Stimulated activated naive CD8-positive, alpha-beta T cell treated with anti-CD3 and anti-CD28 coated beads, Interleukin-15, Interleukin-2, amounts not matched to agents 100 ng/mL and 50 ng/mL, for 24 hours (primary cell): ENCODE measurements around the gene RDH5.

Experiments used
- H3K27ac Mint-ChIP-seq: one replicate; pipeline ENCODE4 v1.8.0; 2021; ENCODE audit warnings: mild to moderate bottlenecking, mixed read lengths
- H3K27me3 Mint-ChIP-seq: one replicate; pipeline ENCODE4 v1.8.0; 2021; ENCODE audit warnings: mixed read lengths
- H3K36me3 Mint-ChIP-seq: one replicate; pipeline ENCODE4 v1.8.0; 2021; ENCODE audit warnings: low read depth, mixed read lengths
- H3K4me1 Mint-ChIP-seq: one replicate; pipeline ENCODE4 v1.8.0; 2021; ENCODE audit warnings: low read depth, mixed read lengths
- H3K4me3 Mint-ChIP-seq: one replicate; pipeline ENCODE4 v1.8.0; 2021; ENCODE audit warnings: mild to moderate bottlenecking, mixed read lengths
- H3K9me3 Mint-ChIP-seq: one replicate; pipeline ENCODE4 v1.8.0; 2021; ENCODE audit warnings: mixed read lengths

Gene RDH5

GRCh38 chr12:55715169-55715764 lies 4.9 kb upstream of the RDH5 start:
- Mint-ChIP-seq H3K4me1 (peaks cover 33% of the 10 kb centered on the region), H3K36me3 (peaks cover 12% of the 10 kb centered on the region), H3K4me3 (peak overlapping the region; percentile 90), H3K9me3 (no peaks in the 10 kb centered on the region), H3K27ac (peak overlapping the region; percentile 94), H3K27me3 (no peaks in the 10 kb centered on the region)

DNA sequence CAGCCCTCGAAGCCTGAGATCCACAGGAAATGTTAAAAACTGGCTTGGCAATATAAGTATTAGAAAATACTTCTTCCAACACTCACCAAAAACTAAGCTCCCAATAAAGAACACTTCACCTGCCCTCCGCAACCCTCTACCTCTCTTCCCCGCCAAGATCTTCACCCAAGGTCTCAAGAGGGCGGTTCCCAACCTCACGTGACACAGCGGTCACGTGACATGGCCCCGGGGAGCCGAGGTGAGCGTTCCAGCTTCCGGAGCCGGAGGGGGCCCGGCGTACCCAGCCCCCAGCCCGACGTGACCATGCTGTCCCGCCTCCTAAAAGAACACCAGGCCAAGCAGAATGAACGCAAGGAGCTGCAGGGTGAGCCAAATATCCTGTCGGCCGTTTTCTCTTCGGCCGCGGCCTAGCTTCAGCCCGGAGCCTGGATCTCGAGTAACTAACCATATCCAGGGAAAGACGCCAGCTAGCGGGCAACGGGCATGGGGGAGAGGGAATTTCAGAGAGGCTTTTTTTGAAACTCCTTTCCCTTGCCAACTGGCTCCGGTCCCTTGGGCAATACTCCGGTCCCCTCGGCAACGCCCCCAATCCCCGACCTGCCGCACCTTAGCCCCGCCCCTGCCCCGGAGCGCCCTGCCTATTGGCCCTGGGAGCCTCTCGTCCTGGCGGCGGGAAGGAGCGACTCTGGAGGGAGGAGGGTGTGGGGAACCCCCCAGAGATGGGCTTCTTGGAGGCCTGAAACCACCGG lies 4.2 kb upstream of the RDH5 start, which contains the start of gene BLOC1S1:
TSS of gene BLOC1S1 (plus strand) at position 214 of the 749 bp plus-strand sequence. CDS start at position 220, 6 bp downstream.
- H3K27ac Mint-ChIP-seq = peak within 1 kb of the TSS; percentile 94
- peaks cover 12% of the 10 kb centered on the region for H3K36me3 Mint-ChIP-seq
- H3K4me1 Mint-ChIP-seq = peaks cover 36% of the 10 kb centered on the region
- H3K4me3 Mint-ChIP-seq = peak within 1 kb of the TSS; percentile 90
- H3K9me3 Mint-ChIP-seq = no peaks in the 10 kb centered on the region
- no peaks in the 10 kb centered on the region for H3K27me3 Mint-ChIP-seq

GRCh38 chr12:55716582-55716957 lies 3.6 kb upstream of the RDH5 start:
- Mint-ChIP-seq H3K36me3 (peaks cover 12% of the 10 kb centered on the region), H3K9me3 (no peaks in the 10 kb centered on the region), H3K27ac (peak overlapping the region; percentile 94), H3K27me3 (no peaks in the 10 kb centered on the region), H3K4me3 (peak overlapping the region; percentile 90), H3K4me1 (peaks cover 36% of the 10 kb centered on the region)

- Mint-ChIP-seq H3K27me3 (no peaks in the 10 kb centered on the region), H3K4me3 (peak overlapping the region; percentile 90), H3K9me3 (no peaks in the 10 kb centered on the region), H3K36me3 (peaks cover 12% of the 10 kb centered on the region), H3K27ac (peak overlapping the region; percentile 94), H3K4me1 (peaks cover 36% of the 10 kb centered on the region)
Observed at GRCh38 chr12:55717011-55718007, 2.9 kb upstream of the RDH5 start.

DNA sequence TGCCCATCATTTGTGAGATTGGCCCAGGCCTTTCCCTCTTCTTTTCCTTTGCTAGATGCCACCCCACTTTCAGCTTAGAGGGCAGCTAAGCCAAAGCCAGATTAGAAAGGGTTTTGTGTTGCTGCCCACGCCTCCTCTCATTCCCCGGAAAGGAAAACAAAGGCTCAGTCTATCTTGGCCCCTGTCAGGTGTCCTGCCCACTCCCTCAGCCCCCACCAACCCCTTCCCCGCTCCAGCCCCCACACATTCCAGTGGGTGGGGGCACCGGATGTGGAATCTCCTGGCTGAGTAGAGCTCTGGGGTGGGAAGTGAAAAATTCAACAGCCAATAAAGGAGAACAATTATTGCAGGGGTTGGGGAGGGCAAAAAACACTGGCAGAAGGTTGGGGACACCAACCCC lies 2.2 kb upstream of the RDH5 start:
- peak overlapping the region; percentile 31 for H3K27ac Mint-ChIP-seq
- peaks cover 36% of the 10 kb centered on the region for H3K4me1 Mint-ChIP-seq
- no peaks in the 10 kb centered on the region for H3K9me3 Mint-ChIP-seq
- peak overlapping the region; percentile 90 for H3K4me3 Mint-ChIP-seq
- H3K36me3 Mint-ChIP-seq = peaks cover 12% of the 10 kb centered on the region
- no peaks in the 10 kb centered on the region for H3K27me3 Mint-ChIP-seq

GRCh38 chr12:55718624-55719275 lies 1.4 kb upstream of the RDH5 start:
- Mint-ChIP-seq H3K36me3 (peaks cover 12% of the 10 kb centered on the region), H3K9me3 (no peaks in the 10 kb centered on the region), H3K27me3 (no peaks in the 10 kb centered on the region), H3K4me1 (peaks cover 36% of the 10 kb centered on the region), H3K27ac (no peak overlapping the region), H3K4me3 (no peak overlapping the region)

GRCh38 chr12:55719371-55719770 lies 822 bp upstream of the RDH5 start:
- Mint-ChIP-seq H3K27ac (no peak overlapping the region), H3K4me3 (no peak overlapping the region), H3K27me3 (no peaks in the 10 kb centered on the region), H3K36me3 (peaks cover 12% of the 10 kb centered on the region), H3K9me3 (no peaks in the 10 kb centered on the region), H3K4me1 (peaks cover 36% of the 10 kb centered on the region)

GRCh38 chr12:55720894-55721444 lies 776 bp downstream of the RDH5 start:
- no peaks in the 10 kb centered on the region for H3K27me3 Mint-ChIP-seq
- peaks cover 30% of the 10 kb centered on the region for H3K4me1 Mint-ChIP-seq
- H3K9me3 Mint-ChIP-seq = no peaks in the 10 kb centered on the region
- H3K4me3 Mint-ChIP-seq = no peak overlapping the region
- H3K36me3 Mint-ChIP-seq = peaks cover 15% of the 10 kb centered on the region
- no peak overlapping the region for H3K27ac Mint-ChIP-seq

DNA sequence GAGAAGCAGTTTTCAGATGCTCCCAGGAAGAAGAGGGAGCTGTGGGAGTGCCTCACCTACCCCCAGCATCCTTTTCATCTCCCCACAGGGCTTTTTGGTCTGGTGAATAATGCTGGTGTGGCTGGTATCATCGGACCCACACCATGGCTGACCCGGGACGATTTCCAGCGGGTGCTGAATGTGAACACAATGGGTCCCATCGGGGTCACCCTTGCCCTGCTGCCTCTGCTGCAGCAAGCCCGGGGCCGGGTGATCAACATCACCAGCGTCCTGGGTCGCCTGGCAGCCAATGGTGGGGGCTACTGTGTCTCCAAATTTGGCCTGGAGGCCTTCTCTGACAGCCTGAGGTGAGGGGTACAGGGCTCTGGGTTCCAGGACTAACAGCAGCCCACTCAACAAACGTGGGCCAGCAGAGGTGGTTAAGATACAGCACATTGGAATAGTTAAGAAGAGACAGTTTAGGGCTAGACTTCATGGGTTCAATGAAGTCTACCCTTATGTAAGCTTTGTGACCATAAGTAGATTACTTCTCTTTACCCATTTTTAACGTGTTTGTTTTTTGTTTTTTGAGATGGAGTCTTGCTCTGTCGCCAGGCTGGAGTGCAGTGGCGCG lies 1.5 kb downstream of the RDH5 start:
- Mint-ChIP-seq H3K4me3 (no peak overlapping the region), H3K9me3 (no peaks in the 10 kb centered on the region), H3K36me3 (peaks cover 17% of the 10 kb centered on the region), H3K27ac (no peak overlapping the region), H3K27me3 (no peaks in the 10 kb centered on the region), H3K4me1 (peaks cover 27% of the 10 kb centered on the region)

GRCh38 chr12:55722948-55723347 lies 2.8 kb downstream of the RDH5 start:
- Mint-ChIP-seq H3K4me1 (peaks cover 25% of the 10 kb centered on the region), H3K9me3 (no peaks in the 10 kb centered on the region), H3K4me3 (no peak overlapping the region), H3K27ac (no peak overlapping the region), H3K27me3 (no peaks in the 10 kb centered on the region), H3K36me3 (peaks cover 17% of the 10 kb centered on the region)

GRCh38 chr12:55723516-55724225 lies 3.5 kb downstream of the RDH5 start:
- Mint-ChIP-seq H3K27me3 (no peaks in the 10 kb centered on the region), H3K36me3 (peaks cover 10% of the 10 kb centered on the region), H3K27ac (no peak overlapping the region), H3K9me3 (no peaks in the 10 kb centered on the region), H3K4me3 (no peak overlapping the region), H3K4me1 (peaks cover 20% of the 10 kb centered on the region)

DNA sequence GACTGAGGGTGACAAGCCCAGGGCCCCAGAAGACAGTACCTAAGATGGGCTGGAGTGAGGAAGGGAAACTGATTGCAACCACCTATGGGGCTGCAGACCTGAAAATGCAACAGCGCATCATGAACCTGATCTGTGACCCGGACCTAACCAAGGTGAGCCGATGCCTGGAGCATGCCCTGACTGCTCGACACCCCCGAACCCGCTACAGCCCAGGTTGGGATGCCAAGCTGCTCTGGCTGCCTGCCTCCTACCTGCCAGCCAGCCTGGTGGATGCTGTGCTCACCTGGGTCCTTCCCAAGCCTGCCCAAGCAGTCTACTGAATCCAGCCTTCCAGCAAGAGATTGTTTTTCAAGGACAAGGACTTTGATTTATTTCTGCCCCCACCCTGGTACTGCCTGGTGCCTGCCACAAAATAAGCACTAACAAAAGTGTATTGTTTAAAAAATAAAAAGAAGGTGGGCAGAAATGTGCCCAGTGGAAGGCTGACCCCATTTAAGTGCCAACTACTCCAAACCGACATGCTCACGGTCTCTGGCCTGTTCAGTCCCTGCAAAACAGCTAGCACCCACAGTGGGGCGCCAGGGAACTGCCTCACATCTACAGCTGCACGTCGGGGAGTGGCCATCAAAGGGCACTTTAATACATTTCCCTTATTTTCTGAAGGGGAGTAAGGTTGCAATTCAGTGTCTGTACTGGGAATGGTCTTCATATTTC lies 4.2 kb downstream of the RDH5 start:
- no peaks in the 10 kb centered on the region for H3K9me3 Mint-ChIP-seq
- H3K36me3 Mint-ChIP-seq = peaks cover 9% of the 10 kb centered on the region
- H3K4me1 Mint-ChIP-seq = peaks cover 20% of the 10 kb centered on the region

GRCh38 chr12:55724940-55725309 lies 4.7 kb downstream of the RDH5 start:
- peaks cover 9% of the 10 kb centered on the region for H3K36me3 Mint-ChIP-seq
- H3K9me3 Mint-ChIP-seq = no peaks in the 10 kb centered on the region
- no peak overlapping the region for H3K4me3 Mint-ChIP-seq
- peaks cover 24% of the 10 kb centered on the region for H3K4me1 Mint-ChIP-seq
- no peak overlapping the region for H3K27ac Mint-ChIP-seq
- no peaks in the 10 kb centered on the region for H3K27me3 Mint-ChIP-seq

More for the DNA sequence above, 4.2 kb downstream of the RDH5 start:
- H3K4me3 Mint-ChIP-seq = no peak overlapping the region
- H3K27ac Mint-ChIP-seq = no peak overlapping the region
- H3K27me3 Mint-ChIP-seq = no peaks in the 10 kb centered on the region
